Esophagus squamous epithelium (tissue), 4 donors: ENCODE data around the gene TCERG1.

Experiments used
- CTCF ChIP-seq, 6 experiments: fragments of 450-650 bp in 4 of 6; fragments of 200-600 bp in 2 of 6; sonication (generic) in 2 of 6; IDR thresholded peaks; one replicate each; pipeline ENCODE4 v1.5.1; 2016 to 2019; ENCODE audit warnings: antibody characterized with exemption in 6 of 6, mild to moderate bottlenecking in 4 of 6, moderate library complexity in 4 of 6
- POLR2A ChIP-seq, 4 donors: fragments of 450-650 bp; IDR thresholded peaks; one replicate each; pipeline ENCODE4 v1.6.1; 2017; ENCODE audit warnings: antibody characterized with exemption in 4 of 4, mild to moderate bottlenecking in 4 of 4, moderate library complexity in 3 of 4

- TF ChIP-seq CTCF (IDR thresholded peaks at IDR 0.05), result no peak
- no peak for TF ChIP-seq POLR2A (IDR thresholded peaks at IDR 0.05)
Measured at GRCh38 chr5:146447734-146448380, 724 bp downstream of the TCERG1 start.
